Neural progenitor cell (in vitro differentiated cells): ENCODE data around the gene TLL1.

Source experiments
- EZH2 ChIP-seq: fragments of 200-600 bp; sonication (generic); IDR thresholded peaks from 2 replicates; pipeline ENCODE4 v1.6.1; 2017; ENCODE audit warnings: antibody characterized with exemption, mild to moderate bottlenecking, moderate library complexity
- EZH2phosphoT487 ChIP-seq: fragments of 200-600 bp; sonication (generic); IDR thresholded peaks from 2 replicates; pipeline ENCODE4 v1.6.1; 2017; ENCODE audit warnings: antibody characterized with exemption
- TF ChIP-seq, protein P1 (sequence below): fragments of 200-600 bp; sonication (generic); IDR thresholded peaks from 2 replicates; pipeline ENCODE4 v1.5.1; 2017; ENCODE audit warnings: antibody characterized with exemption, mild to moderate bottlenecking

DNA sequence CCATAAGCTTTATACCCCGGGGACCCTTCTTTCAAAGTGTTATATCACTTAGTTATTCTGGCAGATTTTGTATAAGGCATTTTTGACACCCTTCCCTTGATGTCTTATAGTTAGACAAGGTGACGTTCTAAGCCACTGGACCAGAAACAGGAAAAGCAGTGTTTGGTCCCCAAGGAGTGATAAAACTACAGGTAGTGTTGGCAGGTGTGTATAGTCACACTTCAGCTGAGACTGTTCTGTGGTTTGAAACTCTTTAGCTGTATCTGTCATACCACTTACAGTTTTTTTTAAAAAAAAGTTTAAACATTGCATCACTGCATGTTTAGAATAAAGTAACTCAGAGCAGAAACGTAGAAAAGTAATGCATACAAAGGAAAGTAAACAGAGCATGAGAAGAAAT, 48.5 kb downstream of the TLL1 start:
- TF ChIP-seq, protein P1, sequence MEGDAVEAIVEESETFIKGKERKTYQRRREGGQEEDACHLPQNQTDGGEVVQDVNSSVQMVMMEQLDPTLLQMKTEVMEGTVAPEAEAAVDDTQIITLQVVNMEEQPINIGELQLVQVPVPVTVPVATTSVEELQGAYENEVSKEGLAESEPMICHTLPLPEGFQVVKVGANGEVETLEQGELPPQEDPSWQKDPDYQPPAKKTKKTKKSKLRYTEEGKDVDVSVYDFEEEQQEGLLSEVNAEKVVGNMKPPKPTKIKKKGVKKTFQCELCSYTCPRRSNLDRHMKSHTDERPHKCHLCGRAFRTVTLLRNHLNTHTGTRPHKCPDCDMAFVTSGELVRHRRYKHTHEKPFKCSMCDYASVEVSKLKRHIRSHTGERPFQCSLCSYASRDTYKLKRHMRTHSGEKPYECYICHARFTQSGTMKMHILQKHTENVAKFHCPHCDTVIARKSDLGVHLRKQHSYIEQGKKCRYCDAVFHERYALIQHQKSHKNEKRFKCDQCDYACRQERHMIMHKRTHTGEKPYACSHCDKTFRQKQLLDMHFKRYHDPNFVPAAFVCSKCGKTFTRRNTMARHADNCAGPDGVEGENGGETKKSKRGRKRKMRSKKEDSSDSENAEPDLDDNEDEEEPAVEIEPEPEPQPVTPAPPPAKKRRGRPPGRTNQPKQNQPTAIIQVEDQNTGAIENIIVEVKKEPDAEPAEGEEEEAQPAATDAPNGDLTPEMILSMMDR = no peak
- TF ChIP-seq EZH2phosphoT487 (no peak), EZH2 (no peak)
